Kidney (tissue), 14 donors: ENCODE data around the gene KANK2. TPM values are rescaled to one million over a fixed set of nuclear protein-coding genes. Genes with fewer than 3 reads are reported as not detected.

Experiments used
- DNase-seq, 5 donors: peaks; one replicate each; pipeline ENCODE4 v3.0.0-alpha.2; 2013 to 2020
- FAIRE-seq: peaks from 2 replicates; lab custom pipeline; 2012; peaks lifted over from hg19 to GRCh38; lab: Jason Lieb, UNC
- H3K27ac ChIP-seq, 2 donors: one replicate each; pipeline ENCODE4 v1.7.0; 2013; ENCODE audit warnings: low read depth in 2 of 2, low read length in 2 of 2, inconsistent platforms in 1 of 2
- H3K27me3 ChIP-seq: one replicate; pipeline ENCODE4 v1.7.1; 2013; ENCODE audit warnings: low read length, inconsistent platforms; ENCODE audit not compliant: control insufficient read depth, insufficient read depth
- H3K36me3 ChIP-seq, 3 donors: one replicate each; pipeline versions ENCODE4 v1.7.0 to v1.7.1; 2013; ENCODE audit warnings: low read length in 3 of 3, control low read depth in 1 of 3, inconsistent platforms in 1 of 3; ENCODE audit not compliant: insufficient read depth in 3 of 3, control insufficient read depth in 2 of 3
- H3K4me1 ChIP-seq, 3 donors: one replicate each; pipeline versions ENCODE4 v1.7.0 to v1.7.1; 2013; ENCODE audit warnings: low read length in 3 of 3, inconsistent platforms in 1 of 3, low read depth in 1 of 3; ENCODE audit not compliant: control insufficient read depth in 2 of 3, insufficient read depth in 2 of 3
- H3K4me3 ChIP-seq, 3 donors: one replicate each; pipeline versions ENCODE4 v1.7.0 to v1.8.1; 2013; ENCODE audit warnings: low read length in 3 of 3, control low read depth in 1 of 3, inconsistent platforms in 1 of 3
- H3K9ac ChIP-seq, 3 donors: one replicate each; pipeline versions ENCODE4 v1.7.0 to v1.7.1; 2013; ENCODE audit warnings: low read length in 3 of 3, control low read depth in 1 of 3, inconsistent platforms in 1 of 3
- H3K9me3 ChIP-seq, 3 donors: one replicate each; pipeline versions ENCODE4 v1.7.0 to v1.7.1; 2013; ENCODE audit warnings: low read length in 3 of 3, control low read depth in 1 of 3, inconsistent platforms in 1 of 3; ENCODE audit not compliant: control insufficient read depth in 2 of 3, insufficient read depth in 1 of 3
- intact Hi-C: fragments of 100-400 bp; cut with DNase I; formaldehyde crosslinking; loops from one replicate; pipeline ENCODE4 v1.11.1; 2022
- polyA plus RNA-seq: library from polyadenylated mRNA; stranded (reverse); fragments of 350-450 nt; fragmentation: Illumina TruSeq; extraction: RNeasy Lipid Tissue Mini Kit (QIAGEN cat#74804); gene quantifications from one replicate; pipeline ENCODE4 v1.2.3, GENCODE V29; 2014; ENCODE audit warnings: low read depth, low replicate concordance; ENCODE audit not compliant: insufficient read depth
- total RNA-seq: library from RNA; stranded (reverse); fragmentation: NEBNext Ultra II Directional; extraction: Animal tissue kit (Norgen Biotek cat#: 25700); gene quantifications from one replicate; pipeline ENCODE4 v1.2.1, GENCODE V29; 2021
- TF ChIP-seq, protein P1 (sequence below): IDR thresholded peaks from 3 replicates; pipeline ENCODE4 v1.5.1; 2012; ENCODE audit warnings: mild to moderate bottlenecking, moderate library complexity, borderline replicate concordance; ENCODE audit not compliant: insufficient read depth; ENCODE audit errors: extremely low read depth
- donor health status: control.
- donor health status: control.
- donor health status: control.
- donor health status: control.
- donor health status: control.
- donor health status: DM: yes; HTN: yes; CAD: no.
- donor health status: Normal renal cell carcinoma (clear cell type).

KANK2 gene
- total and polyA plus RNA-seq, 2 donors from 2014 or later: 37.5 to 119 TPM

DNA sequence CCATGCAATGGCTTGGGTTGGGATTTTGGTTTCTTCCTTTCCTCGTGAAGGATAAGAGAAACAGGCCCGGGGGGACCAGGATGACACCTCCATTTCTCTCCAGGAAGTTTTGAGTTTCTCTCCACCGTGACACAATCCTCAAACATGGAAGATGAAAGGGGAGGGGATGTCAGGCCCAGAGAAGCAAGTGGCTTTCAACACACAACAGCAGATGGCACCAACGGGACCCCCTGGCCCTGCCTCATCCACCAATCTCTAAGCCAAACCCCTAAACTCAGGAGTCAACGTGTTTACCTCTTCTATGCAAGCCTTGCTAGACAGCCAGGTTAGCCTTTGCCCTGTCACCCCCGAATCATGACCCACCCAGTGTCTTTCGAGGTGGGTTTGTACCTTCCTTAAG, 65.9 kb downstream of the KANK2 start:
- H3K36me3 ChIP-seq: peaks cover 0 to 13% (median 12%) of the 10 kb centered on the region in 3 donors
- no peaks in the 10 kb centered on the region for H3K9me3 ChIP-seq
- no peak for DNase-seq
- no peak overlapping the region for H3K9ac ChIP-seq
- H3K4me1 ChIP-seq: peaks cover 0 to 8% (median 0%) of the 10 kb centered on the region in 3 donors
- TF ChIP-seq, protein P1, sequence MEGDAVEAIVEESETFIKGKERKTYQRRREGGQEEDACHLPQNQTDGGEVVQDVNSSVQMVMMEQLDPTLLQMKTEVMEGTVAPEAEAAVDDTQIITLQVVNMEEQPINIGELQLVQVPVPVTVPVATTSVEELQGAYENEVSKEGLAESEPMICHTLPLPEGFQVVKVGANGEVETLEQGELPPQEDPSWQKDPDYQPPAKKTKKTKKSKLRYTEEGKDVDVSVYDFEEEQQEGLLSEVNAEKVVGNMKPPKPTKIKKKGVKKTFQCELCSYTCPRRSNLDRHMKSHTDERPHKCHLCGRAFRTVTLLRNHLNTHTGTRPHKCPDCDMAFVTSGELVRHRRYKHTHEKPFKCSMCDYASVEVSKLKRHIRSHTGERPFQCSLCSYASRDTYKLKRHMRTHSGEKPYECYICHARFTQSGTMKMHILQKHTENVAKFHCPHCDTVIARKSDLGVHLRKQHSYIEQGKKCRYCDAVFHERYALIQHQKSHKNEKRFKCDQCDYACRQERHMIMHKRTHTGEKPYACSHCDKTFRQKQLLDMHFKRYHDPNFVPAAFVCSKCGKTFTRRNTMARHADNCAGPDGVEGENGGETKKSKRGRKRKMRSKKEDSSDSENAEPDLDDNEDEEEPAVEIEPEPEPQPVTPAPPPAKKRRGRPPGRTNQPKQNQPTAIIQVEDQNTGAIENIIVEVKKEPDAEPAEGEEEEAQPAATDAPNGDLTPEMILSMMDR: no peak
- no peaks in the 10 kb centered on the region for H3K27me3 ChIP-seq
- peak overlapping the region; percentile 4 to 67 for H3K27ac ChIP-seq
- no peak overlapping the region for H3K4me3 ChIP-seq
- no peak for FAIRE-seq
- intact Hi-C loops: no loop called here

- FAIRE-seq: no peak
- H3K27me3 ChIP-seq: no peaks in the 10 kb centered on the region
- peak overlapping the region; percentile 29 to 76 for H3K27ac ChIP-seq
- H3K9me3 ChIP-seq: no peaks in the 10 kb centered on the region
- peak; percentile 79 to 90 (median 86) for DNase-seq
- no peak overlapping the region for H3K9ac ChIP-seq
- intact Hi-C loops: no loop called here
- peaks cover 0 to 8% (median 0%) of the 10 kb centered on the region in 3 donors for H3K4me1 ChIP-seq
- TF ChIP-seq, protein P1: peak; percentile 82
- no peak overlapping the region for H3K4me3 ChIP-seq
- peaks cover 0 to 13% (median 12%) of the 10 kb centered on the region in 3 donors for H3K36me3 ChIP-seq
Observed at GRCh38 chr19:11130824-11131455, 66.4 kb downstream of the KANK2 start.

GRCh38 chr19:11127905-11128304, 69.4 kb downstream of the KANK2 start:
- no peak overlapping the region for H3K4me3 ChIP-seq
- DNase-seq (no peak), FAIRE-seq (no peak)
- H3K36me3 ChIP-seq: peaks cover 0 to 18% (median 13%) of the 10 kb centered on the region in 3 donors
- TF ChIP-seq, protein P1: no peak
- peaks cover 0 to 8% (median 0%) of the 10 kb centered on the region in 3 donors for H3K4me1 ChIP-seq
- no peak overlapping the region for H3K9ac ChIP-seq
- no peaks in the 10 kb centered on the region for H3K9me3 ChIP-seq
- H3K27me3 ChIP-seq: no peaks in the 10 kb centered on the region
- H3K27ac ChIP-seq: no peak overlapping the region
- intact Hi-C loops: loop anchor here (10.0 kb wide), 1 partner anchor 93 kb away; no protein-coding TSS in a partner anchor
